ENCODE results near the gene TNNT3.

Gene TNNT3

DNA sequence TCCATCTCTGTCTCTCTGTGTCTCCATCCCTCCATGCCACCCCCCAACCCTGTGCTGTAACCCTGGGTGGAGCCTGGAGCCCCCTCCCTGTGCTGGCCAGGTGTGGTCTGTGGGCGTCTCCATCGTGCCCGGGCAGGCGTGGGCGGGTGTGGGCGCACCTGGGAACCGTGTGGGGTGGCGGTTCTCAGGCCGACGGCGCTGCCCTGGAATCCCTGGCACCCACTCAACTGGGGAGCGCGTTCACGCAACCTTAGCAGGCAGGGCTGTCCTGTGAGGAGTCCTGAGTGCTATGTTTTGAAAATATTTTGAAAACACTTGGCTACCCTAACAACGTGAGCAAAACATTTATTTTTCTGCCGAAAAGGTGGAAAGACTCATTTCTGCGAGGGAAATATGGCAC is 4.7 kb downstream of the TNNT3 start:
- DNase-seq: no peak

DNA sequence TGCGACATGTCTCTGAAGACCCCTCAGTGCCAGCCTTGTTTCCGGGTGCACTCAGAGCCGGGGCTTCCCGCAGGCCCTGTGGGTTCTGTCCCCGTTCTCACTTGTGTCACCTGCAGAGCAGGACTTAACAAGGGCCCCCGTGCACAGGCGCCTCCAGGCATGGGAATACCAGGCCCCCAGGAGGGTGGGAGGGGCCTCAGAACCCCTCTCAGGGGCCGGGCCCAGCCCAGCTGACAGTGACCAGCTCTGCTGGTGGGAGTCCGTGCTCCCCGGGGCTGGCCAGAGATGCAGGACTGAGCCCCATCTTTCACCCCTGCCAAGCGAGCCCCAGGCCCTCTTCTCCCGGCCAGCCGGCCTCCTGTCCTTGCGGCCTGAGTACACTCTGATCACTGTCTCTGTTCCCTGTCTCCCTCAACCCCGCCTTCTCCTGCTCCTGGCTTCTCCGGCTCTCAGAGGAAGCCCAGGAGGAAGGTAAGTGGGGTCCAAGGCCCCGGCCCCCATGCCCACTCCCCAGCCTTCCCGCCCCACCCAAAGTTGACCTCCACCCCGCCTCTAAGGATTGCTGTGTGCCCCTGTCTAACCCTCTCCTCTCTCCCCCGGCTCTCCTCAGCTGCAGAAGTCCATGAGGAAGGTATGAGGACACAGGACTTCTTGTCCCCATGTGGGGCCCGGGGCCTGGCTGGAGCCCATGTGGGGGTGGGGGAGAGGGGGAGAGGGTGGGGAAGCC is 5.3 kb downstream of the TNNT3 start:
- no peak for DNase-seq

DNA sequence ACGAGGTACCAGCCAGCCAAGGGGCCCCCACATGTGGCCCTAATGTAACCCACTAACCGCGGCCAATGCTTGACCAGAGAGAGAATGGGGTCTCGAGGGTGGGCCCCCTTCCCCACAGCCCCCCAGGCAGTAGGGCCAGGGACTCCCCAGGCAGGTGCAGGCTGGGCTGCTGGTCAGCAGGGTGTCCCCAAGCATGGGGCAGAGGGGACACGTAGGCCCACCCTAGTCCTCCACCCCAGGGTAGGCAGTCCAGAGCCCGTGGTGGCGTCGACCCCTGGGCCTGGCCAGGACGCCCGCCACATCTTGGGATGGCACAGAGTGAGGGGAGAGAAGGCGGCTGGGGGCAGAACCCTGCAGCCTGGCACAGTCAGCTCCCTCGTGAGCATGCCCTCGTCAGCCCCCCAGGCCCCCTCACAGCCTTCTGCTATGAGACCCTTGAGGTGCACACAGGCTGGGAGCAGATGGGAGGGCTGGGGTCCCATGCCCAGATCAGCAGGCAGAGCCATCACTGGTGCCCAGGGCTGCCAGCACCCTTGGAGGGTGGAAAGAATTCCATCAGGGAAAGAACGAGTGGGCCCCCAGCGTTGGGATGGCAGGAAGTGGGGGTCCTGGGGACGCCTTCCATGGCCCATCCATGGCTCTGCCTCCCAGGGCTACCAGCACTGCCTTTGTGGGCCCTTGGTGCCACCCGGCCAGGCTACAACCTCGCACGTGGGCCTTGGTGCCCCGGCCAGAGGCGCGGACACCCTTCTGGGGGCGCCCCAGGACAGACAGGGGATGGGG is 6.1 kb downstream of the TNNT3 start:
- no peak for DNase-seq

DNA sequence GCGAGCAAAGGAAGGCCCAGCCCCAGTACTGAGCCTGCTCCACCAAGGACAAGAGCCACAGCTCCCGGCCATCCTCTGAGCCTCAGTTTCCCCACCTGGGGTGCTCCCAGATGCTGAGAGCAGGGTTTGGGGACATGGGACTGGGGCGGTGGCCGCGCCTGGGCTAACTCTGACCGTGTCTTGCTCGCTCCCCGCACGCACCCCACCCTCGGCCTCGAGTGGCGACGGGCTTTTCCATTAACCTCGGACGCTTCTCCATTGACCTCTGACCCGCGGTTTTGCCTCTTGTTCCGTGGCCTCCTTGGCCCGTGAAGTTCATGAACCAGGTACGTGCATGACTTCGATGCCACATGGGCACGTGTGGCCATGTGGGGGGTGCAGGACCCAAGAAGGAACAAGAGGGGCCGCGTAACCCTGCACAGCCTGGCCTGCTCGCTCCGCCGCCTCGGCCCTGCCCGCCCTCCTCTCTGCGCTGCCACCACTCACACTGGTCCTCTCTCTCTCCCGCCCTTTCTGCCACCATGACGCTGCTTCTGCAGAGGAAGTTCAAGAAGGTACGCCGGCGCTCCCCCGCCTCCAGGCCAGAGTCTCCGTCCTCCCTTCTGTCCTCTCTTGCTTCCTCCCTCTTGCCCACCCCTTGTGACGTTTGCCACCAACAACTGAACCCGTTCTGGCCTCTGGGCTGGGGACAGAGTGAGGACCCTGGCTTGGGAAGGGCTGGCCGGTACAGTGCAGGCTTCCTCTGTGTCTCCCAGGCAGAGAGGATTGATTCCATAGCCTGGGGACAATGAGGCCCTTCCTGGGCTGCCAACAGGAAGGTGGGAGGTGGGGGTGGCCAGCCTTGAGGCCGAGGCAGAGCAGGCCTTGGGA is 6.9 kb downstream of the TNNT3 start:
- DNase-seq: no peak

DNA sequence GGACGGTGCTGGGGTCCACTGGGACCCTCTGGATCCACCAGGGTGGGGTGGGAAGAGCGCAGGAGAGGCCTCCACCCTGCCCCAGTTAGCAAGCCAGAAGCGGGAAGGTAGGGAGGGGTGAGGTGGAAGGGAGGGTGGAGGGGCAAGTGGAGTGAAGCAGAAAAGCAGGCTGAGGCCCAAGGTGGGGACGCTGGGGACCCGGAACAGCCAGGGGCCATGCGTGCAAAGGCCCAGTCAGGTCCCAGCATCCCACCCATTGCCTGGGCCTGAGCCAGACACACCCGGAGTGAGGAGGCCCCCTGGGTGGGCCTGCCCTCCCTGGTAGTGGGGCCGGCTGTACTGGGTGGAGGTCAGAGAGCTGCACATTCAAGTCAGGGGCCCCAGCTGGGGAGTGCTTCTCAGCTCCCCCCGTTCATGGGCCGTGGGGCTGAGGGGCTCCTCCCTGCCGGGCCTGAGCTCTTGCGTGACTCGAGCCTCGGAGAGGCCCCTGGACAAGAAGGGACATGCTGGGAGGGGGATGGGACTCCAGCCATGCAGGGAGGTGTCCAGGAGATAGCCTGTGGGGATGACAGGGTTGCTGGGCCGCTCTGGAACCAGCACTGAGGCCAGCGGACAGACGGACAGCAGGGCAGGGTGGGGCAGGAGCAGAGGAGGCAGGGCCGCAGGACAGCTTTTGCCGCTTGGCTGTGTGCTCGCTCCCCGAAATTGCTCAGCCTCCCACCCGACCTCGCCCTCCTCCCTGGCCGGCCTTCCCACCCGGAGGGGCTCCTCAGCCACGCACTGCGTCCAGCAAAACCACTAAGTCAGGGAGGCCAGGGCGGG is 7.7 kb downstream of the TNNT3 start:
- no peak for DNase-seq

DNA sequence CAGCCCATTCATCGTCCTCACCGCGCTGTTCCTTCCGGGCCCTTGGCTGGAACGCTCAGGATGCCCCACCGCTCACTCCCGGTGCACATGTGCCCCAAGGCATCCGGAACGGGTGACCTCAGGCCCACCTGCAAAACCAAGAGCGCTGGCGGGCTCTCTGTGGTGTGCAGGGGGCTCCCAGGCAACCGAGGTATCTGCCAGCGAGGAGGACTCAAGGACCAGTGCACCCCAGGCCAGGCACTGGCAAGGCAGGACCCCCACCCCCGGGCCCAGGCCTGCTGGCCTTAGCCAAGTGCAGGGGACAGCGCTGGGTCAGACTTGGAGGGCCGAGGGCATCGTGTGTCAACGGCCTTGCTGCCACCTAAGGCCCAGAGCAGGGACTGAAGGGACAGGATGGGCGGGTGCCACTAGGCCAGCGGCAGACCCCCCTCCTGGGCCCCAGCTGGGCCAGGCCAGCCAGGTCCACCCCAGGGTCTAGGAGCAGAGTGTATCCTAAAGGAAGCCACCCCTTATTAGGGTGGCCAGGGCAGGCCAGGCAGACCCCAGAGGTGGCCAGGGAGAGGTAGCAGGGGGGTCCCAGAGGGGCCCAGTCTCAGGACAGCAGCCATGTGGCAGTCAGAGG is 8.5 kb downstream of the TNNT3 start:
- no peak for DNase-seq

DNA sequence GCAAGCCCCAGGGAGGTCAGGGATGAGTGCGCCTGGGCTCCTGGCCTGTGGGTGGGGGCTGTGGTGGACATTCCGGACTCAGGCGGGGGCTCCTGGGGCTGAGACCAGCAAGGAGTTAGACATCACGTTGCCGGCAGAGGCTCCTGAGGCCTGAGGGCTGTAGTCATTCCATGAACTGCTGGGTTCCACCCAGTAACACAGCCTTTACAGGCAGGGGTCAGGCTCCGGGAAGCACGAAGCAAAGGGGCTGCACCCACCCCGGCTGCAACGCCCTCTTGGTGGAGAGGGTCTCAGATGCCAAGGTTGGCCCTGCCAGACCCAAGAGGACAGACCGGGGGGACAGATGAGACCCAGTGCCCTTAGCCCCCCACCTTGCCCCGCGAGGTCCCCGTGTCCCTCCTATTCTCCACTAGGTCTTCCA is 9.0 kb downstream of the TNNT3 start:
- DNase-seq: no peak

DNA sequence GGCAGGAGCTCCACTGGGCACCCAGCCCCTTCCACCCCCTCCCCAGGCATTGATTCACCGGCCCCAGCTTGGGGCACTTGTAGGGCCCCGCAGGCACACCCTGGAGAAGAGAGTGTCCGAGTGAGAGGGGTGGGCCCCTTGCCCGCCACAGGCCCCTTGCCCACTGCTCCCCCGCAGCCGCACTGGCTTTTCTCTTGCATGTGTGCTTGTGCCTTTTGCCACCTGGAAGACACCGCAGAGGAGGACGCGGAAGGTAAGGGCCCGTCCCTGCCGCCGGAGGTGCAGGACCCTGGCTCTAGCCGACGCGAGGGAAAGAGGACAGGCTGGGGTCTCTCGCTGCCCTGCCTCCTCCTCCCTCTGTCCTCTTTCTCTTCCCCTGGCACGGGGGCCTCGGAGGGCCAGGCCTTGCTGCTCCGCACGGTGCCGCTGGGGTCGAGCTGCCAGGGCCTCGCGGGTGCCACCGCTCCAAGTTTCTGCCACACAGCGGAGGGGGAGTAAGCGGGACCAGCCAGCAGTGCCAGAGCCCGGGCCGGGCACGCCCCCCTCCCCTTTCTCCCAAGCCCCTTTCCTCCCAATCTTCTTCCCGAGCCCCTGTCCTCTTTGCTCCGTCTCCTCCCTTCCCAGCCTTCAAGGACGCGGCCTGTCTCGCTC is 9.5 kb downstream of the TNNT3 start:
- DNase-seq: no peak

DNA sequence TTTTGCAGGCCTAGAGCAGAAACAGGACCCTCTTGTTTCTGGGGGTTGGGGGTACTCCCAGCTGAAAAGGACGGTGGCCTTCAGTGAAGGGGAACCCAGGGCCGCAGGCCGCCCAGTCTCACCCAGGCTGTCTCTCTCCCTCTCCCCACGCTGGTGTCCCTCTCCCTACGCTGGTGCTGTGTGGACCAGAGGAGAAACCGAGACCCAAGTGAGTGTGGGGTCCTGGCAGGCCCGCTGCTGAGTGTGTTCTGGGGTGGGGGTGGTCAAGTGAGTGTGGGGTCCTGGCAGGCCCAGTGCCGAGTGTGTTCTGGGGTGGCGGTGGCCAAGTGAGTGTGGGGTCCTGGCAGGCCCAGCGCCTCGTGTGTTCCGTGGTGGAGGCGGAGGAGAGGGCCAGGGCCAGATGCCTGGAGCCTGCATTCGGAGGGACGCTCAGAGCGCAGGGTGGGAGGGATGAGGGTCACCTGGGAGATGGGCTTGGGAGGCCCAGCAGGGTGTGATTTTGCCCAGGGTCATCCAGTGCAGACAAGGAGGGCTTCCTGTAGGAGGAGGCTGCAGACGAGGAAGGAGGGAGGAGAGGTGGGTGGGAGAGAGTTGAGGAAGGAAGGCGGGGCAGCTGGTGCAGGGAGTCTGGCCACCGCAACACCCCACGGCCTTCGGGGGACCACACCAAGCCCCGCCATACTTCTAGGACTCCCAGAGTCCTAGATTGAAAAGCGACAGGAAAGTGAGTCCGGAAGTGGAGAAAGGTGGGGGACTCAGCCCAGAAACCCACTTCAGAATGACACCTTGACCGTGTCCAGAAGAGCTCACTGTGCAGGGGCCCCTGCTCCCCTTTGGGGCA is 10.3 kb downstream of the TNNT3 start:
- no peak for DNase-seq

DNA sequence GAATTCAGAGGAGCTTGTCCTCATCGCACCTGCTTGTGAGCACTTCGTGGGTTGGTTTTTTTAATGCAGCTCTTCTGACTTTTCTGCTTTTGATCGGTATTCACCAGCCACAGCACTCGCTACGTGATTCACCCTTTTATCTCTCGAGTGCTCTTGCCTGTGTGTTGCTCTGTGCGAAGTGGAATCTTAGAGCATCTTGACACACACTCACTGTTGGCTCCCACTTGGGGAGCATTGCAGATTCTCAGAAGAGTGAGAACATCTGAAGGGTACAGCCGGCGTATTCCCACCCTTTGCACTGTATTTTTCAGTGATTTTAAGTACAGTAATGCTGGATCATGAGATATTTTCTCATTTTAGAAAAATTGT is 10.9 kb downstream of the TNNT3 start:
- no peak for DNase-seq

DNA sequence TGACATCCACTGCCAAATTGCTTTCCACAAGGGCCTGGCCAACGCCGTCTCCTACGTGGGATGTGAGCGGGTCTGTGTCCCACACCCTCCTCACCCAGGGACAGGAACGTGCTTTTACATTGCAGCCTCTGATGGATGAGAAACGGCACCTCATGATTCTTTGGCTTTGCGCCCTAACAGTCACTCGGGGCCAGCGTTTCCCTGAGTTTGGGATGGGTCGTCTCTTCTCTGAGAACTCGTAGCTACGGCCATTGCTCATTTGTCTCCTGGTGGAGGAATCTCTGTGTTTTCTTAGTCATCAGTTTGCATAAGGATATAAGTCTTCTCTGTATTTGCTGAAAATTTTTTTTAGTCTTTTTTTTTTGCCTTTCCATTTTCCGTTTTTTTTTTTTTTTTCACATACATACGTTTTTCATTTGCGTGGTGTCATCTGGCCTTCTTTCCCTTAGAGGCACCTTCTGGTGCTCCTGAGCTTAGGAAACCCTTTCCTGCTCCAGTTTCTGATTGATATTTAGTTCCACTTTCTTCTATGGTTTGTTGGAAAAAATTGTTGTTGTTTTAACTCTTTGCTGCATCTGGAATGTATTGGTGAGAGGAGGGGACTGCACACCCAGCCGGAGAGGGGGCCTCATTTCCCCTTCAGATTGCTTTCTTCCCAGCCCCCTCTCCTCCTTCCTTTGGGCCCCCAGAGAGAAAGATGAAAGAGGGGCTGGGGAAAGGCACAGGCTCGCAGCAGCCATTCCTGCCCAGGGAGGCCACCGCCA is 12.0 kb downstream of the TNNT3 start:
- DNase-seq: no peak

DNA sequence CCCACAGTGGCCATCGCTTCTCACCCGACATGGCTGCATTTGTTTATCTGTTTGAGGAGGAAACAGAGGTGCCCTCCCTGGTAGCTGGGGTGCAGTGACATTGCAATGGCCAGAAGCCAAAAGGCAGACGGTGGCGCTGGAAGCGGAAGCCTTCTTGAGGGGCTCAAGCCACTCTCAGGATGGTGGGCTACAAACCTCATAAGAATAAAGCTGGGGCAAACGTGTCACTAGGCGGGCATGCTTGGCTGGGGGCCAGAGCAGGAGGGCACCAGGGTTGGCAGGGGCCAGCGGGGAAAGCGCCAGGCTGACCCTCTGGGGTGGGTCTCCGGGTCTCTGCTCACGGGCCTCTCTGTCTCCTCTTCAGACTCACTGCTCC is 12.6 kb downstream of the TNNT3 start:
- no peak for DNase-seq

DNA sequence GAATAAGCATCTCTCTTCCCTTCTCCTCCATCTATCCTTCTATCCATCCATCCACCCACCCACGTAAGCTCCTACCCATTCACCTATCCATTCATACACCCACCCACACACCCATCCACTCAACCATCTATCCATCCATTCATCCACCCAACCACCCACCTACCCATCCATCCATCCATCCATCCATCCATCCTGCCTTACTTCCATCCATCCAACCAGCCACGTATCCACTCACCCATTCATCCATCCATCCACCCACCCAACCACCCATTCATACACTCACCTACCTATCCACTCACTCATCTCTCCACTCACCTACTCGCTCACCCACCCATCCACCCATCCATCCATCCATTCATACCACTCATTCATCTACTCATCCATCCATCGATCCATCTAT is 13.2 kb downstream of the TNNT3 start:
- no peak for DNase-seq

DNA sequence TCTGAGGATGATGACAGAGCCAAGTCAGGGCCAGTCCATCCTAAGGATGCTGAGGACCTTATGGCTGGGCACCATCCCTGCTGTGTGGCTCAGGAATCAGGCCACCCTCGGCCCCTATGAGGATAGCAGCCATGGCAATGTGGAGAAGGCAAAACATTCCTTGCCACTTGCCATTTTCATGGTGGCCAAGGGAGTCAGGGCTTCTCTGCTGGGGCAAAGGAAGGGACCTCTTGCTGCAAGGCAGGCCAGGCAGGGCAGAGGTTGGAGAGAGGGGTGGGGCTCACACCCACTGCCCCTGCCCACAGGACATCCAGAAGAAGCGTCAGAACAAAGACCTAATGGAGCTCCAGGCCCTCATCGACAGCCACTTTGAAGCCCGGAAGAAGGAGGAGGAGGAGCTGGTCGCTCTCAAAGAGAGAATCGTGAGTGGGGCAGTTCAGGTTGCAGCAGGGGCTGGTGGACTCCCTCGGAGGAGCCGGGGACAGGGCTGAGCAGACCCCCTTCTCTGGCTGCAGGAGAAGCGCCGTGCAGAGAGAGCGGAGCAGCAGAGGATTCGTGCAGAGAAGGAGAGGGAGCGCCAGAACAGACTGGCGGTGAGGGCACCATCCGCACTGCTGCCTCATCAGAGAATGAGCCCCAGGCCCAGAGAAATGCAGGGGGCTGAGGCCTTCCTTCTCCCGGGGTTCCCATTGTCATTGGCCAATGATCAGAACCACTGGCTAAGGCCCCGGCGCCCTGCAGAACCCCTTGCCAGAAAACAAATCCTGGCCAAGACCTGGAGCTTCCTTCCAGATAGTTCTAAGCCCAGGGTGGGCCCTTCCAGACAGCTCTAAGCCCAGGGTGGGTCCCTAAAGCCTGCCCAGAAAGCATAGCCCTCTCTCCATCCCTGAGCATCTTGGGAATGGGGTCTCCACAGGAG is 14.2 kb downstream of the TNNT3 start:
- DNase-seq: no peak

DNA sequence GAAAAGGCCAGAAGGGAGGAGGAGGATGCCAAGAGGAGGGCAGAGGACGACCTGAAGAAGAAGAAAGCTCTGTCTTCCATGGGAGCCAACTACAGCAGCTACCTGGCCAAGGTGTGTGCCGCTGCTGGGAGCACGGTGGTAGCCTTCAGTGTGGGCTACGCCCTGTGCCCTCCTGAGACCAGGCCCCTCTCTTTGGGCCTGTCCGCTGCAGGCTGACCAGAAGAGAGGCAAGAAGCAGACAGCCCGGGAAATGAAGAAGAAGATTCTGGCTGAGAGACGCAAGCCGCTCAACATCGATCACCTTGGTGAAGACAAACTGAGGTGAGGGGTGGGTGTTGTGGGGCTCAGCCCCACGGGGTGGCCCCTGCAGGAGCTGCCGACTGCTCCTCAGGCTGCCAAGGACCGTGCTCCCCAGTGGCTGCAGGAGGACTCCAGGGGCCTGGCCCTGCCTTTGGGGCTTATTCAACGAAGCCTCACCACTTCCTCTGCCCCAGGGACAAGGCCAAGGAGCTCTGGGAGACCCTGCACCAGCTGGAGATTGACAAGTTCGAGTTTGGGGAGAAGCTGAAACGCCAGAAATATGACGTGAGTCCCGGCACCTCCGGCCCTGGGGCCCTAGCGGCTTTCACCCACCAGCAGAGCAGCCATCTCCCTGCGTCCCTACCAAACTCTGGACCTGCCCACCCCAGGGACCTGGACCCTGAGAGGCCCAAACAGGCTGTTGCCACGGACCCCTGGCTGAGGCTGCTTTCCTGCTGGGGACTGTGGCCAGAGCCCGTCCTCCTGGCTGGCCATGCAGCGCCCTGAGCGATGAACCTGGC is 15.0 kb downstream of the TNNT3 start:
- no peak for DNase-seq

DNA sequence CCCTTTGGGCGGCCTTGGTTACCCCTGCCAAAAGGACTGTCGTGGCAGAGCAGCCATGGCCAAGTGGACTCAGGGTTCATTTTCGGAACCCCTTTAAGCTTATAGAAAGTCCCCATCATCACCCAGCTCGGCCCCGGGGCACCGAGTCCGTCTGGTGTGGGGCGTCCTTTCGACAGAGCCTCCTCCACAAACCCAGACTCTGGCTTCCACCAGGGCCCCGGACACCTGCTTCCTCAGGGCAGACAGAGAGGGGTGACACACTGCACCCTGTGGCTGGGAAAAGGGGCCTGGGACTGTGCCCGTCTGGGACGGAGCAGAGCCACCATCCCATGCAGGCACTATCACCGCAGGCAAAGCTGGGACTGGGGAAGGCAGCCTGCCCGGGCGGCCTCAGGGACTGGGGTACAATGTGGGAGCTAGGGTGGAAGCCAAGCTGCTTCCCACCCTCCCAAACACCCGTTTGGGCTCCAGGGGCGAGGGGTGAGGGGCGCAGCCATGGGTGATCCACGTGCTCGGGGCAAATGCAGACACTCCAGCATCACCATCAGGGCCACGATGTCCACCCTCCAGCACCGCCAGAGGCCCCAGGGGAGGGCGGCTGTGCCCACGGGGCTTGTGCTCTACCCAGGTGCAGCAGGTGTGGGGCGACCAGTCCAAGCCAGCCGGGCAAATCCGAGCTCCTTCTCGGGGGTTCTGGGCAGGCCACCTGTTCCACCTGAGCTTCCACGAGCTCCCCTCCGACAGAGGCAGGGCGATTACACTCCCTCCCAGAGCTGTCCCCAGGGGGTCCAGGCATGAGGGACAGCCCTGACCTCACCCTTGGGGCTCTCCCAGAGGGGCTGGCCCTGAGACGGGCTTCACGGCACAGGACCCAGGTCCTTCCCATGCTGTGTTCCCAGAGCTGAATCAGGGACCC is 15.9 kb downstream of the TNNT3 start:
- no peak for DNase-seq

Data from NK-92 treated with Interleukin-12 subunit alpha and Interleukin-12 subunit beta, amount 100 ng/mL, for 24 hours (cell line).